Right renal cortex interstitium (tissue), 3 donors: ENCODE data around the gene NSMF. TPM values are rescaled to one million over a fixed set of nuclear protein-coding genes. Genes with fewer than 3 reads are reported as not detected.

Experiments used
- DNase-seq, 3 donors: peaks; one replicate each; pipeline ENCODE4 v3.0.0-alpha.2; 2013; ENCODE audit warnings: low read depth in 3 of 3, low spot score in 2 of 3
- polyA plus RNA-seq, 3 donors: library from polyadenylated mRNA; unstranded; fragments of 120-200 nt; gene quantifications; one replicate each; pipeline ENCODE4 v1.2.1, GENCODE V29; 2013; ENCODE audit not compliant: insufficient read length in 3 of 3

NSMF gene
- polyA plus RNA-seq, 3 donors = 51.0 to 58.8 (median 57.3) TPM

DNA sequence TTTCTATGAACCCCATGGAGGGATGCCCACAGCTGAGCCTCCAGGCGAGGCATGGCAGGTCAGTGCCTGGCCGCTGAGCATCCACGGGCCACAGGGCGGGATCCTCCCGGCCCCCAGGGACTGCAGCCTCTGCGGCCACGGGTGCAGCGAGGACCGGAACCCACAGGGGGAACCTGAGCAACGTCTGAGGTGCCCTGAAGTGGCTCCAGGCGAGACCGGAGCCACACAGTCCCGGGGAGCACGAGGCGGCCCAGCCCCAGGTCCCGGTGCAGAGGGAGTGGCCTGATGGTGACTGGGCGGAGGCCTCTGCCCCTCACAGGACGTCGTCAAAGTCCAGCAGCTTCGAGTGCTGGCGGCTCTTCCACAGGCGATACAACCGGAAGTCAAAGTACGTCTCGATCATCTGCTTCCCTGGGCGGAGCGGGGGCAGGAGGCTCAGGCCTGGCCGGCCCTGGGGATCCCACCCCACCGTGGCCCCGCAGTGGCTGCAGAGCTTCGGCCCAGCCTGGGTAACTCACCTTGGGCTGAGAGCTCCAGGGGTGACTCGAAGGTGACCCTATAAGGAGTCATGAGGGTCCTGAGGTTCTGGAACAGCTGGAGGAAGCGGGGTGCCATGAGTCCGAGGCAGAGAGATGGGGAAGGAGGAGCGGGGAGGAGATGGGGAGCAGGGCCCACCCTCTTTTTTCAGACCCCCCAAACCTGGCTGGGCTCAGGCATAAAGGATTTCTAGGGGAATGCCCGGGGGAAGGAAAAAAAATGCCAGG, 9.9 kb downstream of the NSMF start:
- DNase-seq = no peak

DNA sequence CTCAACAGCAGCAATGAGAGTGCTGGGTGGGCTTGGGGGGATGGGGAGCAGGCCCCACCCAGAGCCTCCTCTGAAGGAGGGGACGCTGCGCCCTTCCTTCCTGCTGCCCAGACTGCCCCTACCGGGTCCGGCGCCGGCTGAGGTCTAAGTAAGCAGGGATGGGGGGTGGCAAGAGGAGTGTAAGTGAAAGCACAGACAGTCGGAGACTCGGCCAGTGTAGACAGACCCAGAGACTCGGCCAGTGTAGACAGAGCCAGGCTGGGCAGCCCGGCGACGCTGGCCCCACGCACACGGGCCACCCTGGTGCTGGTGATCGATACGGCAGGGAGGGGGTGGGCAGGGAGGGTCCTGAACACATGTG, 10.6 kb downstream of the NSMF start:
- no peak for DNase-seq

- DNase-seq = no peak
Measured at GRCh38 chr9:137447722-137448601, 11.2 kb downstream of the NSMF start.

DNA sequence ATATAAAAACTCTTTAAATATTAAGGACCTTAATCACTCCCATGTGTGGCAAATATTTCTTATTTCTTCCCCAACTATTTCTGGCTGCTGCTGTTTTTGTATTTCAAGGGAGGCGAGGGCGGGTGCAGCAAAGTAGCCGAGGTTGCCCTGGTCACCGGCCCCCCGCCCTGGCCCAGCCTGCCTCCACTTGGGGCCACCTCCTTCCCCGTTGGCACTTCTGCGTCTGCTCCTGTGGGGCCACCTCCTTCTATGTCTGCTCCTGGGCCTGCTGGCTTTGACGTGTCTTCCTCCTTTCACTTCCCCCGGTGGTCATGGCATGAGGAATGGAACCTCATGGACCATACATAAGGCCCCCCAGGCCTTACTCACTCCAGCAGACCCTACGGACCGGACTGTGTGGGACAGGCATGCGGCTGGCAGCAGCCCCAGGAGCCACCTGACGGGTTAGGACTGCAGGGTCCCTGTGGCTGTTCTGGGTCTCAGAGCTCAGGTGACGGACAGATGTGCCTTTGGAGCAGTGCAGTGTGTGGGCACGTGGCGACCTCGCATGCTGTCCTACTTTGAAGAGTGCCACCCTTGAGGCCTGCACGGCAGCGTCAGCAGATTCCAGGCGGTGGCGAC, 12.2 kb downstream of the NSMF start:
- no peak for DNase-seq

DNA sequence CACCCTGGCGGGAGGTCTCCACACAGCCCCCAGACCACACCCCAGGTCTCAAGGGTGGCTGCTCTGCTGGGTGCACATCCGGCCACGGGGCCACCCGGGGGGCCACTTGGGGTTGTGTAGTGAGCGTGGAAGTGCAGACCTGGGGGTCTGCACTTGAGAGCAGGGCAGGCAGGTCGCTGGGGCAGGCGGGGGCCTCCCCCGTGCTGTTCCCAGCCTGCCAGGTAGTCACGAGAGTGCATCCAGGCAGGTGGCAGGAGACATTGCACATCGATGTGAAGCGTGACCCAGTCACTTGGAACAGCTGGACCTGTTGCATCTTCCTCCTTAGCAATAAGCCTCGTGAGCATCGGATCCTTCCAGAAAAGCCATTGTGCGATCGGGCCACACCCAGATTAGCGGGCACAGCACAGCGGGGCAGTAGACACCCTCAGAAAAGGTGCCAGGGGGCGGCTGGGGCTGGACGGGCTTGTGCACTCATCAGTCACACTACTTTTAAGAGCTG, 13.2 kb downstream of the NSMF start:
- DNase-seq = no peak

DNA sequence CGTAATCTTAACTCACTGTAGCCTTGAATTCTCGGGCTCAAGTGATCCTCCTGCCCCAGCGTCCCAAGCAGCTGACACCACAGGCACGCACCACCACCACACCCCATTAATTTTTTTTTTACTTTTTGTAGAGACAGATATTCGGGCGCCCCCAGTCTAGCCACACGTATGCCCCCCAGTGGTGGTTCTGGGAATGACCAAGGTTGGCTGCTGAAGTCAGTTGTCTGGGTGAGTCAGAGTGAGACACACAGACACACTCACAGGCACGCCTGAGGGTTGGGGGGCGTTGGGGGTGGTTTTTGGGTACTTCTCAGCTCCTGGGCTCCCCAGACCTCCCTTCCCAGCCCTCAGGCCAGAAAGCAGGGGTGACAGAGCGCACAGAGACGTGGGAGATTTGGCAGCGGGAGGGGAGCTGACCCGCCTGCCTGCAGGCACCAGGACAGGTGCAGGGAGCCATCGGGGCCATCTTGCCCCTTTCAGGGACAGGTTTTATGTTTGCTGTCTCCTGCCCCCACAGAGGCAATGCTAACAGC, 13.8 kb downstream of the NSMF start:
- DNase-seq = no peak

- DNase-seq = no peak
Measured at GRCh38 chr9:137444106-137444790, 14.9 kb downstream of the NSMF start.

DNA sequence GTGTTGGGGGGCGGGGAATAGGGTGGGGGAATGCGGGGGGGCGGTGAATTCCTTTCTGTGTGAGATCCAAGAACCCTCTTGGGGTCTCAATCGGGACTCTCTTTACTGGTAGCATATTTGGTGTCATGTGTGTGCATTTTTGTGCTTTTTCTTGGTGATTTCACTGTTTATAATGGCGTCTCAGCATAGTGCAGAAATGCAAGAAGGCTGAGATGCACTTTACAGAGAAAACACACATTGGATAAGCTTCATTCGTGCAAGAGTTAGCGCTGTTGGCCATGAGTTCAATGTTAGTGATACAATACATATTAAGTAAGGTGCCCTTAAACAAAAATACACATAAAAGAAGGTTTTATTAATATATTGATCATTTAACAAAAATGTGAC, 17.2 kb downstream of the NSMF start:
- DNase-seq = no peak

- no peak for DNase-seq
Measured at GRCh38 chr9:137441289-137441934, 17.7 kb downstream of the NSMF start, which contains the start of gene ENTPD8. TSS of gene ENTPD8 (minus strand) at chr9:137441357. CDS start at chr9:137438285, 3,072 bp downstream.

- DNase-seq = no peak
Measured at GRCh38 chr9:137439158-137439714, 19.9 kb downstream of the NSMF start.

DNA sequence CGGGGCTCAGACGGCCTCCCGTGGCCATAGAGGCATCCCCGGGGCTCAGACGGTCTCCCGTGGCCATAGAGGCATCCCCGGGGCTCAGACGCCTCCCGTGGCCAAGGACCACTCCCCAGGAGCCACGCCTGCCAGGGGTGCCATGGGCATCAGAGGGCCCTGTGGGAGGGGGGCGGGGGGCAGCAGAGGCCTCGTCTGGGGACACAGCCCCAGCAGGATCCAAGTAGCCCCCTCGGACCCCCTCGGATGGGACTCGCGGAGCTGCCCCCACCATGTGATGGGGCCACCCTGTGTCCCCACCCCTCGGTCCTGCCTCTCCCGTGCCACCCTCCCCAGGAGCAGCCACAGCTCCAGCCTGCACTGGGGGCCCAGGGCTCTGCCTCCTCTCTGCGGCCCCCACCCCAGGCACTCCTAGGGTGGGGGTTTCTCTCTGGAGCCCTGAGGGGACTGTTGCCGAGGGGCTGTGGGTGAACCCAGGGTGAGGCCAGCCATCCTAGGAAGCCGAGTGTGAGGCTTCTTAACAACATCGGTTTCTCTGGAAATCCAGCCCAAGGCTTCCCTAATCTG, 20.5 kb downstream of the NSMF start:
- no peak for DNase-seq

- no peak for DNase-seq
Measured at GRCh38 chr9:137437691-137438590, 21.2 kb downstream of the NSMF start.

DNA sequence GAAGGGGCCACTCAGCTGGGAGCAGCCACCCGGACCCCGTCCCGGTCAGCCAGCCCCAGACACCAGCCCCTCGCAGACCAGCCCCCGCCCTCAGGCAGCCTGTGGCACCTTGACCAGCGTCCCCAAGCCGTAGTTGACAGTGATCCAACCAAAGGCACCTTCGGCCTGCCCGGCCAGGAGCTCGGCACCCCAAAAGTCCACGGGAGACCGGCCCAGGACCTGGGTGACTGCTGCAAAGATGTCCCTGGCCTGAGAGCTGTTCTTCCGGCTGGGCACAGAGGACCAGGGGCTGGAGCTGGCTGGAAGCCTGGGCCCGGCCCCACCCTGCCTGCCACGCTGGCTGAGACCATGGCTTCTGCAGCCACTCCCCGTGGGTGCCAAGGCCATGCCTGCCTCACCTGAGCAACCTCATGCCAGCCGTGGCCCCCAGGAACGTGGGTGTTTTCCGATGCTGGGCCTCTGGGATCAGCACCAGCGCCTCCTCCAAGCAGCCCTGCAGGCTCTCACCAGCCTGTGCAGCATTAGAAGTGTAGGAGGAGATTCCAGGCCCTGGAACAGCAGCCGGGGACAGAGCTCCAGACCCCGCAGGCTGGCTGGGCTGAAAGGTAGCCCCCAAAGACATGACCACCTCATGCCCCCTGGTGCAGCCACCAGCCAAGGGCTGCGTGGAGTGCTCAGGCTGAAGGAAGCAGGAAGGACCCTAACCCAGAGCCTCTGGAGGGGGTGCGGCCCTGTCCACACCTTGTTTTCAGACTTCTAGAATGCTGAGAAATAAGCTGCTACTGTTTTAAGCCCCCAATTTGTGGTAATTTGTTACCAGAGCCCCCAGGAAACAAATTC, 22.2 kb downstream of the NSMF start:
- DNase-seq = no peak

GRCh38 chr9:137435980-137436760, 23.0 kb downstream of the NSMF start:
- DNase-seq = no peak

DNA sequence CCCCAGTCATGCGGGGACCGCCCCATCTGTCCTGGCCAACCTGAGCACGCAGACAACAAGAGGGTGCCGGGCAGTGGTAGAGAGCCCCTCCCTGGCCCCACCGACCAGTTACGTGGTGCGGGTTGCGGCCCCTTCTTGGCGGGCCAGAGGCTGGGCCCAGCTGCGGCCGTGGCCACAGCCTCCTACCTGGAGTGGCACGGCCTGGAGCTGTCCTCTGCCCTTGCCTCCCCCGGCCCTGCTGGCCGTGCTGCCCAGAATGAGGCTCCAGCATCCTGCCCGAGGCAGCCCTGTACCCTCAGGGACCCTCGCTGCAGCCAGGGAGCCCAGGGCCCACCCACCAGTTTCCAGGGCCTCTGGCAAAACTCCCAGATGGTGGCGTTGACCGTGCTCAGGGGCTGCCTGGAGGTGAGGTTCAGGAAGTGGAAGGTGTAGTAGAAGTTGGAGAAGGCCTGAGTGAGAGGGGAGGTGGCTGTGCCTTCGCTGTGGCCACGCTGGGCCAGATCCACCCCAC, 23.7 kb downstream of the NSMF start:
- DNase-seq = no peak
